Measurements from ENCODE around the gene IL10RA. TPM values are rescaled to one million over a fixed set of nuclear protein-coding genes. Genes with fewer than 3 reads are reported as not detected.
A peak's percentile ranks its signal among the peaks of the same experiment; 100 is the strongest.

IL10RA gene
- total and polyA plus RNA-seq, 9 of the 15 experiments (the other 6 are each of a cell fraction or from before 2014, with no cell fraction given) = 0.17 to 17.3 (median 2.9) TPM

DNA sequence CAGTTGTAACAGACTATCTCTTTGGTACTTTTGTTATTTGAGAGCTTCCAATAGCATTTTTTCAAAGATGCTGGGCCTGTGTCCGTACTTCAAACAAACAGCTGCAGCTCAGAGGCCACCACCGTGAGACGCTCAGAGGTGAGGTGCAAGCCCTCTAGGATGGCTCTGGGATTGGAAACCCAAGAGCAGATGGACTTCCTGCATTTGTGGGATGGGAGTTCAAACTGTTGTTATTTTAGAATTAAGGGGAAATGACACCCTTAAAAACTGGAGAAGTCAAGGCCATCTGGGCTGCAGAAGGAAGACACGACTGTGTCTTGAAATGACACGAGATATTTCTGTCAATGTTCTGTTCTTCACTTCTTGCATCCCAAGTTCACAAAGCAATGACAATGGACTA lies 9.2 kb upstream of the IL10RA start:
- ATAC-seq (no peak), FAIRE-seq (no peak), DNase-seq (ENCODE audit: extremely low read depth in 1 of 4, low spot score in 3 of 4) (peak in 1 of 4 experiments; percentile 3)
- intact Hi-C loops (cut with micrococcal nuclease) = no loop called here
- no peak overlapping the region for H3K4me2 ChIP-seq (ENCODE audit: insufficient read depth, low read length)
- H3K9me3 ChIP-seq (replicated peaks; ENCODE audit: control insufficient read depth, insufficient read depth, low read depth, low read length) = no peaks in the 10 kb centered on the region
- WGBS (ENCODE audit: insufficient coverage, low coverage, missing lambda C conversion rate) = 67% methylated on average over 5 of the region's 5 CpGs
- no peaks in the 10 kb centered on the region; the same call in 2 of the 3 replicates for H3K36me3 ChIP-seq (ENCODE audit: control insufficient read depth, insufficient read depth, low read length)
- H2AFZ ChIP-seq (ENCODE audit: low read depth, low read length) = no peak overlapping the region
- H3K4me3 ChIP-seq = no peak overlapping the region
- no peaks in the 10 kb centered on the region for H4K20me1 ChIP-seq (replicated peaks; ENCODE audit: control insufficient read depth, insufficient read depth, low read length)
- CTCF ChIA-PET (ENCODE audit: low intra/inter-chr PET ratio) = no interaction called here
- H3K79me2 ChIP-seq (ENCODE audit: control insufficient read depth, insufficient read depth, low read length) = no peaks in the 10 kb centered on the region
- in situ Hi-C loops (cut with MboI) = no loop called here
- no peaks in the 10 kb centered on the region for H3K9me1 ChIP-seq (ENCODE audit: control insufficient read depth, insufficient read depth, low read length)
- POLR2A ChIA-PET = interaction anchor here (1.9 kb wide), 1 partner anchor 18 kb away, joined by 6 read pairs; no protein-coding TSS in a partner anchor
- H3K4me1 ChIP-seq (replicated peaks in 1 of 2; ENCODE audit: control insufficient read depth in 2 of 2, insufficient read depth in 2 of 2, low read length in 2 of 2) = peaks cover 22 to 35% of the 10 kb centered on the region in 2 experiments
- H3K27ac ChIP-seq (ENCODE audit: extremely low read depth, low read depth, low read length) = no peak overlapping the region
- no peak for TF ChIP-seq ZNF140 (CRISPR knock-in tag; IDR thresholded peaks at IDR 0.05)
- no peak for TF ChIP-seq NBN (IDR thresholded peaks at IDR 0.05; ENCODE audit: low read depth)
- TF ChIP-seq POLR3A (IDR thresholded peaks at IDR 0.05; ENCODE audit: borderline replicate concordance, extremely low read depth, insufficient read depth, insufficient read length) = no peak
- TF ChIP-seq, protein P1, sequence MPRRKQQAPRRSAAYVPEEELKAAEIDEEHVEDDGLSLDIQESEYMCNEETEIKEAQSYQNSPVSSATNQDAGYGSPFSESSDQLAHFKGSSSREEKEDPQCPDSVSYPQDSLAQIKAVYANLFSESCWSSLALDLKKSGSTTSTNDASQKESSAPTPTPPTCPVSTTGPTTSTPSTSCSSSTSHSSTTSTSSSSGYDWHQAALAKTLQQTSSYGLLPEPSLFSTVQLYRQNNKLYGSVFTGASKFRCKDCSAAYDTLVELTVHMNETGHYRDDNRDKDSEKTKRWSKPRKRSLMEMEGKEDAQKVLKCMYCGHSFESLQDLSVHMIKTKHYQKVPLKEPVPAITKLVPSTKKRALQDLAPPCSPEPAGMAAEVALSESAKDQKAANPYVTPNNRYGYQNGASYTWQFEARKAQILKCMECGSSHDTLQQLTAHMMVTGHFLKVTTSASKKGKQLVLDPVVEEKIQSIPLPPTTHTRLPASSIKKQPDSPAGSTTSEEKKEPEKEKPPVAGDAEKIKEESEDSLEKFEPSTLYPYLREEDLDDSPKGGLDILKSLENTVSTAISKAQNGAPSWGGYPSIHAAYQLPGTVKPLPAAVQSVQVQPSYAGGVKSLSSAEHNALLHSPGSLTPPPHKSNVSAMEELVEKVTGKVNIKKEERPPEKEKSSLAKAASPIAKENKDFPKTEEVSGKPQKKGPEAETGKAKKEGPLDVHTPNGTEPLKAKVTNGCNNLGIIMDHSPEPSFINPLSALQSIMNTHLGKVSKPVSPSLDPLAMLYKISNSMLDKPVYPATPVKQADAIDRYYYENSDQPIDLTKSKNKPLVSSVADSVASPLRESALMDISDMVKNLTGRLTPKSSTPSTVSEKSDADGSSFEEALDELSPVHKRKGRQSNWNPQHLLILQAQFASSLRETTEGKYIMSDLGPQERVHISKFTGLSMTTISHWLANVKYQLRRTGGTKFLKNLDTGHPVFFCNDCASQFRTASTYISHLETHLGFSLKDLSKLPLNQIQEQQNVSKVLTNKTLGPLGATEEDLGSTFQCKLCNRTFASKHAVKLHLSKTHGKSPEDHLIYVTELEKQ (CRISPR knock-in tag; IDR thresholded peaks at IDR 0.05) = no peak
- no peaks in the 10 kb centered on the region for H3K27me3 ChIP-seq (ENCODE audit: control insufficient read depth in 2 of 2, insufficient read depth in 2 of 2, low read length in 2 of 2)
- H3K9ac ChIP-seq (ENCODE audit: insufficient read depth in 1 of 2, low read depth in 2 of 2, low read length in 2 of 2) = no peak overlapping the region; a peak in 1 of 4 replicates
- BruUV-seq (replicated peaks) = no TSS peak
